Measurements from ENCODE around the gene RINT1. TPM values are rescaled to one million over a fixed set of nuclear protein-coding genes. Genes with fewer than 3 reads are reported as not detected.

RINT1 gene
- 8.9 TPM for total RNA-seq

DNA sequence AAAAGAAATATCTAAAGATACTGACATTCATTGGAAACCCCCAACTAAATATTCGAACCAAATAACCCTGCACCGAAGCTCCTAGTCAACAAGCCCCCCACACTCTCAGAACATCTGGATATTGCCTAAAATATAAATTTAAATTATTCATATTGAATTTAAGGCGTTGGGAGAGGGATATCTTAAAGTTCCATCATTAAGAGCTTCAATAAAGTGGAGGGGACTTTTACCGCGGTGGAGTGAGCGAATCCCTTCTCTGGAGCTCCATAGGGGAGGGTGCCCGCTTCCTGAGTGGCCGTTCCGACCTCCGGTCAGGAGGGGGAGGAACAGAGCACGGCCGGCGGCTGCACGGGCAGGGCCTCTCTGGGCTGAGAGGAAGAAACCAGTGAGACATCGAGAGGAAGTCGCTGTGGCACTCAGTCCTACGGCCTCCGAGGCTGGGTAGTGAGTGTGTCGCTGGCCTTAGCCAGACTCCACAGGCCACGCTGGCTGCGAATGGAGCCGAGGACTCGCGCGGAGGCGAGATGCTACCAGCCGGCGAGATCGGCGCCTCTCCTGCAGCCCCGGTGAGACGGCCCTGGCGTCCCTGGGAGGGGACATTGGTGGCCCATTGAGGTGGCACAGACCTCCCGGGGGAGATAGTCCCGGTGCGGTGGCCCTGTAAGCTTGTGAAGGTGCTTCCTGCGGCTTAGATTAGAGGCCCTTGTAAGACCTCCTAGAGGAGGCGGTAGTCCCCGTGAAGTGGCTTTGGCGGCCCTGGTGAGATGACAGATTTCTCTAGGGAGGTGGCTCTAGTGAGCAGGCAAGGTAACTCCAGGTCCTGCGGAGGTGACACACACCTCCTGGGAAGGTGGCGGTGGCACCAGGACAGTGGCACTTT is at the start of gene RINT1:
RINT1 (plus strand) TSS at position 410 of the 880 bp plus-strand sequence; CDS start at position 525, 115 bp downstream.
- Histone ChIP-seq H3K4me1 (peaks cover 0 to 12% of the 10 kb centered on the region in 2 donors), H3K36me3 (peaks cover under 1 to 3% of the 10 kb centered on the region in 2 donors), H3K4me3 (peak within 1 kb of the TSS; percentile 70), H3K27ac (peak within 1 kb of the TSS; percentile 71 to 80), H3K27me3 (no peaks in the 10 kb centered on the region), H3K9me3 (no peaks in the 10 kb centered on the region)
- peak; percentile 66 to 95 for DNase-seq (ENCODE audit: low spot score in 2 of 2)
- TF ChIP-seq CTCF (IDR thresholded peaks at IDR 0.05) = peak; percentile 26 to 80 (median 75)
- intact Hi-C loops (cut with DNase I) = loop anchor here (1.0 to 5.0 kb wide), 2 partner anchors 10 to 550 kb away; partner anchors contain the start of gene PUS7

- Histone ChIP-seq H3K27ac (no peak overlapping the region), H3K4me3 (no peak overlapping the region), H3K36me3 (peaks cover 10 to 11% of the 10 kb centered on the region in 2 donors), H3K27me3 (no peaks in the 10 kb centered on the region), H3K4me1 (no peaks in the 10 kb centered on the region), H3K9me3 (no peaks in the 10 kb centered on the region)
- intact Hi-C loops (cut with DNase I) = loop anchor here (10.0 kb wide), 1 partner anchor 563 kb away; no protein-coding TSS in a partner anchor
- TF ChIP-seq CTCF (IDR thresholded peaks at IDR 0.05) = peak in 2 of 3 experiments; percentile 4 to 23
- no peak for DNase-seq (ENCODE audit: low spot score in 2 of 2)
Measured at GRCh38 chr7:105487579-105488571, 44.1 kb upstream of the RINT1 start.

DNA sequence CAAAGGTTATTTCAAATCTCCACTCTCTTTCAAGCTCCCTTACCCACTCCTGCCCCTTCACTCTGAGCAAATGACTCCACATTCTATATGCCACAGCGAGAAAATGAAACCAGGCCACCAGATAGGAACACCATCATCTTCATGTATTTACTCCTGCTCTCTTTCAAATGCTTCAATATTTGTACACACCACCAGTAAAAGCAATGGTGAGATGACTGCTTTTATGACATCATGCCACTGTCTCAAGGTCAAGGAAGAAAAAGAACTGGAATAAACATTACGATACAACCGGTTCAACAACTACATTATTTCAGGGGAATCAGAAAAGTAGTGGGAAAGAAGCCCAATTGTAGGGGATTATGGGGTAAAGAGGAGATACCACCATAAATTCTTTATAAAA is 42.6 kb upstream of the RINT1 start:
- Histone ChIP-seq H3K4me3 (no peak overlapping the region), H3K36me3 (peaks cover 10 to 11% of the 10 kb centered on the region in 2 donors), H3K9me3 (no peaks in the 10 kb centered on the region), H3K4me1 (peaks cover 0 to 6% of the 10 kb centered on the region in 2 donors), H3K27ac (no peak overlapping the region), H3K27me3 (no peaks in the 10 kb centered on the region)
- no peak for TF ChIP-seq CTCF (IDR thresholded peaks at IDR 0.05)
- intact Hi-C loops (cut with DNase I) = loop anchor here (10.0 kb wide), 1 partner anchor 565 kb away; no protein-coding TSS in a partner anchor
- DNase-seq (ENCODE audit: low spot score in 2 of 2) = no peak

- no peaks in the 10 kb centered on the region for H3K36me3 ChIP-seq
- H3K27me3 ChIP-seq = no peaks in the 10 kb centered on the region
- peak overlapping the region in 1 of 2 donors; percentile 47 for H3K4me3 ChIP-seq
- DNase-seq (ENCODE audit: low spot score in 2 of 2) = no peak
- peak overlapping the region in 1 of 2 donors; percentile 53 for H3K27ac ChIP-seq
- intact Hi-C loops (cut with DNase I) = no loop called here
- TF ChIP-seq CTCF (IDR thresholded peaks at IDR 0.05) = no peak
- H3K9me3 ChIP-seq = no peaks in the 10 kb centered on the region
- peaks cover 0 to 13% of the 10 kb centered on the region in 2 donors for H3K4me1 ChIP-seq
Measured at GRCh38 chr7:105493196-105493922, 38.6 kb upstream of the RINT1 start.

DNA sequence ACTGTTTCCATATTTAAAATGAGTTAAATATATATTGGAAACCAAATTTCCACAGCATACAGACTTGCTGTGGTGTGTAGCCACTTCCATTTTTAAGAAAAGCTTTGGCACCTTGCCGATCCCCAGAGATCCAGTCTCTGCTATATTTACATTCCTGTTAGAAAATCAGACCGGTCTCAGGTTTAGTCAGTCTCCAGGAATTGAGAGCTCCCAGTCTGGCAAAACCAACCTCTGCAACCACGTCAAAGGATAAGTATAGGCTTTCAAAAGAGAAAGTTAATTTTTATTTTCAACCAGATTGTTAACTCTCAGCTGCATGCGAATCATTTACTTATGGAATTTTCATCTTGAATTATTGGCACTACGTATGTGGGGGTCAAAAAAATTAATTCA is 38.1 kb upstream of the RINT1 start:
- intact Hi-C loops (cut with DNase I) = no loop called here
- H3K4me1 ChIP-seq = peaks cover 0 to 13% of the 10 kb centered on the region in 2 donors
- no peaks in the 10 kb centered on the region for H3K9me3 ChIP-seq
- TF ChIP-seq CTCF (IDR thresholded peaks at IDR 0.05) = no peak
- no peak for DNase-seq (ENCODE audit: low spot score in 2 of 2)
- peak overlapping the region in 1 of 2 donors; percentile 47 for H3K4me3 ChIP-seq
- peak overlapping the region; percentile 53 to 56 for H3K27ac ChIP-seq
- H3K36me3 ChIP-seq = no peaks in the 10 kb centered on the region
- no peaks in the 10 kb centered on the region for H3K27me3 ChIP-seq
